GM10248 (cell line): ENCODE results near the gene MAN1A1.

Experiments used
- CTCF ChIA-PET: fragments of 300-600 bp; sonication (Branson Sonifier 250); formaldehyde crosslinking; extraction: SDS; loops from one replicate; lab custom pipeline; 2021; ENCODE audit warnings: antibody characterized with exemption; lab: Yijun Ruan, JAX
- POLR2A ChIA-PET: fragments of 350-650 bp; sonication (Branson Sonifier 250); formaldehyde crosslinking; extraction: SDS; loops from one replicate; lab custom pipeline; 2020; ENCODE audit warnings: antibody characterized with exemption; lab: Yijun Ruan, JAX
- DNase-seq: peaks from one replicate; pipeline ENCODE4 v3.0.0; 2012; ENCODE audit errors: extremely low spot score
- CTCF ChIP-seq: IDR thresholded peaks from 2 replicates; pipeline ENCODE4 v1.5.1; 2012; ENCODE audit warnings: mild to moderate bottlenecking, low read depth; ENCODE audit errors: extremely low read depth, missing control alignments, control extremely low read depth

MAN1A1 gene

GRCh38 chr6:119237177-119237715 lies 112.3 kb downstream of the MAN1A1 start:
- CTCF ChIA-PET: no interaction called here
- TF ChIP-seq CTCF: no peak
- POLR2A ChIA-PET: no interaction called here
- no peak for DNase-seq

- ChIA-PET CTCF (interaction anchor here (1.2 to 1.7 kb wide), 4 partner anchors 10 to 80 kb away, joined by 3 to 5 read pairs (median 4); no protein-coding TSS in a partner anchor), POLR2A (no interaction called here)
- no peak for DNase-seq
- TF ChIP-seq CTCF: no peak
These were observed 114.6 kb downstream of the MAN1A1 start for GRCh38 chr6:119234941-119235340.

GRCh38 chr6:119234457-119234856 lies 115.1 kb downstream of the MAN1A1 start:
- ChIA-PET CTCF (interaction anchor here (1.2 to 1.7 kb wide), 2 partner anchors 9 to 80 kb away, joined by 3 to 4 read pairs; no protein-coding TSS in a partner anchor), POLR2A (no interaction called here)
- no peak for DNase-seq
- TF ChIP-seq CTCF: no peak

- no peak for TF ChIP-seq CTCF
- no peak for DNase-seq
- POLR2A ChIA-PET: no interaction called here
- CTCF ChIA-PET: no interaction called here
These were observed 116.1 kb downstream of the MAN1A1 start for GRCh38 chr6:119233312-119233984.

GRCh38 chr6:119231394-119231793 lies 118.2 kb downstream of the MAN1A1 start:
- no peak for DNase-seq
- POLR2A ChIA-PET: no interaction called here
- CTCF ChIA-PET: no interaction called here
- no peak for TF ChIP-seq CTCF

GRCh38 chr6:119230160-119230559 lies 119.4 kb downstream of the MAN1A1 start:
- no peak for DNase-seq
- POLR2A ChIA-PET: interaction anchor here (0.6 kb wide), 1 partner anchor 383 kb away, joined by 3 read pairs; no protein-coding TSS in a partner anchor
- TF ChIP-seq CTCF: no peak
- CTCF ChIA-PET: interaction anchor here (0.9 to 2.1 kb wide), 4 partner anchors 11 to 20 kb away, joined by 3 to 10 read pairs (median 6); no protein-coding TSS in a partner anchor
